ENCODE measurements around the gene CDCA3.

Gene CDCA3

DNA sequence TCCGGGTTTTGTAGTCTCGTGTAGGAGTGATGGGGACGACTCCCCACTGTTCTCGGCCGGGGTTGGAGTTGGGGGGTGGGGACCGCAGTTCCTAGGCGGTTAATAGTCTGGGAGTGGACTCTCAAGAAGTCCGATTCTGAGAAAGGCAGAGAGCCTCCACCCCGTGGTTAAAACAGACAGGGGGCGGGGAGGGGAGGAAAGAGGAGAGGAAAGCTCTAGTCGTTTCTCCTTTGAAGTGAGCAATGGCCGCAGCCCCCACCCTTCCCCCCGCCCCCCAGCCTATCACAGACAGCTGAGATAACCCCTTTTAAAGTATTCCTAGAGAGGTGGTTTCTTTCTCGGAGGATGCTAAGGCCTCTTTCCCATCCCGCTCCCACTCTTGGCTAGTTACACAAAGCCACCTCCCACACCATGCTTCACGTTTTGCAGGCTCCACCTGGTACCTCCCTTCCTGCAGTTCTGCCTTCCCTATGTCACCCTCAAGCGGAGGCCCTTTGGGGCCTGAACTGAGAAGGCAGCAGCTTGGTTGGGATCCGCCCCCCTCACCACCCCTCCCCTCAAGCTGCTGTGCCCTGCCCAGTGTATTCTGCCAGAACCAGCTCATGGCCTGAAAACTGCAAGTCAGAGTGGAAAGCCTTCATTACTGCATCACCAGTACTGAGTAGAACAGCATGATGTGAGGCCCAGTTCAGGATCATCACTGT is 1.7 kb upstream of the CDCA3 start:
- peak; percentile 57 for DNase-seq

DNA sequence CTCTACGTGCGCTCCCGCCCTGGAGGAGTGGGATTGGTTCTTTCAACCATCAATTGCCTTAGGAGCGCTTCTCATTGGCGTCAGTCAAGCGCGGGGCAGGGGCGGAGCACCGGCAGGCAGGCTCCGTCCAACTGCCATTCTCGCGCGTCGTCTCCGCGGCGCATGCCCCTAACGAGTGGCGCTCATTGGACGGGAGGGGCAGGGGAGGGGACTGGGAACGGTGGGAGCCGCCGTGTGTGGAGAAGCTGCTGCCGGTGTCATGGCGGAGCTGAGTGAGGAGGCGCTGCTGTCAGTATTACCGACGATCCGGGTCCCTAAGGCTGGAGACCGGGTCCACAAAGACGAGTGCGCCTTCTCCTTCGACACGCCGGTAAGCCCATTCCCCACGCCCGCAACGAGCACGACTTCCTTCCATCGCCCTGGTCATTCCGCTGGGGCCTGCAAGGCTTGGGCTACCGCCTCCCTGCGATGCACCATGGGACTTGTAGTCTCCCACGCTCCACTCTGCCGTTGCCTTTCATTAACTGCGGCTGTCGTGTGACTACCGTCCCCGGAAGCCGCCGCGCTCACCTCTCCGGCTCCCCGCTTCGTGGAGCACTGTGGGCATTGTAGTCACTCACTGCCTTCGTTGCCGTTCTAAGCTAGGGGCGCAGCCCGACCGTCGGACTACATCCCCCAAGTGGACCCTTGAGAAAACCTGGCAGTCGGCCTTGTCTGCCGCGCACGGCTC is 1.0 kb upstream of the CDCA3 start, which contains the start of gene USP5:
Gene USP5 (plus strand): TSS at position 230 of the 730 bp plus-strand sequence. CDS start 30 bp downstream, at position 260.
- DNase-seq = peak; percentile 100

DNA sequence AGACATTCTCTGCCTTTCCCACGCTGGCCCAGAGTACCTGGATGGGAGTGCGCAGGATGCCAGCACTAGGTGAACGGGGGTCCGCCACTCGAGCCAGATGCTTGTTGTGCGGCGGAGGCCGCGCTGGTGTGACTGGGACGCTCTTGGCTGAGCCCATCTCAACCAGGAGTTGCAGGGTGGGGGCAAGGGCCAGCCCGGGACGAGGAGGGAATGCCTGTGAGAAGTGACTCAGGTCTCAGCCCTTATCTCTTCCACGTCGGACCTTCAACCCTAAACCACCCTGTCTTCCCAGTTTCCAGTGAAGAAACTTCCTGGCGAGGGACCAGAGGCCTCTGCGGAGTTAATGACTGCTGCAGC is 312 bp downstream of the CDCA3 start:
- DNase-seq = no peak

DNA sequence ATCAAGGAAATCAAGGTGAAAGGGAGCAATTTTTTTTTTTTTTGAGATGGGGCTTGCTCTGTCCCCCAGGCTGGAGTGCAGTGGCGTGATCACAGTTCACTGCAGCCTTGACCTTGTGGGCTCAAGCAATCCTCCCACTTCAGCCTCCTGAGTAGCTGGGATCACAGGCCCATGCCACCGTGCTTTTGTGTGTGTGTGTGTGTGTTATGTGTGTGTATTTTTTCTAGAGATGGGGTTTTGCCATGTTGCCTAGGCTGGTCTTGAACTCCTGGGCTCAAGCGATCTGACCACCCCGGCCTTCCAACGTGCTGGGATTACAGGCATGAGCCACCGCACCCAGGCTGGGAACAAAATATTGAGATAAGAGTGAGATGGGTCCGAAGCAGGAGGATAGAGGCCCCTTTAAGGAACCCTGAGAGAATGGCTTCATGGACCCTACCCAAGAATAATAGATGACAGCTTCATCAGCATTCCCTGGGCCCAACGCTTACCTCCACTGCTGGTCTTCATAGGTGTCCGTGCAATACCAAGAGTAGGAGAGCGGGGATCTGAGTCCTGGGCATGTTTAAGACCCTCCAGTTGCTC is 1.0 kb downstream of the CDCA3 start:
- DNase-seq = no peak

DNA sequence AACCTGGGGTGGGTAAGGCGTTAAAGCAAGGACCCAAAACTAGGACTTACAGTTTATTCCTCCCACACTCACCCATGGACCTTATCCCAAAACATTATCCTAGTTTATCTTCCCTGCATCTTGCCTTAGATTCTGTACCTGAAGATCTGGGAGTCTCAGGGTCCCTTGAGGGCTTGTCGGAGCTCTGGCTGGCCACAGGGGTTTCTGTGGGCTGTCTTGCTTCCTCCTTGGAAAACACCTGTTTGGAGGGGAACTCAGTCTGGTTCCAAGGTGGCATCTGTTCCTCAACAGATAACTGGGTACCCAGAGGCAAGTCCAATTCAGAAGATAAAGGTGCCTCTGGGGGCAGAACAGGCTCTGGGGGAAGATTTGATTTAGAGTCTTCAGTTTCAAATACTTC is 1.7 kb downstream of the CDCA3 start:
- no peak for DNase-seq

DNA sequence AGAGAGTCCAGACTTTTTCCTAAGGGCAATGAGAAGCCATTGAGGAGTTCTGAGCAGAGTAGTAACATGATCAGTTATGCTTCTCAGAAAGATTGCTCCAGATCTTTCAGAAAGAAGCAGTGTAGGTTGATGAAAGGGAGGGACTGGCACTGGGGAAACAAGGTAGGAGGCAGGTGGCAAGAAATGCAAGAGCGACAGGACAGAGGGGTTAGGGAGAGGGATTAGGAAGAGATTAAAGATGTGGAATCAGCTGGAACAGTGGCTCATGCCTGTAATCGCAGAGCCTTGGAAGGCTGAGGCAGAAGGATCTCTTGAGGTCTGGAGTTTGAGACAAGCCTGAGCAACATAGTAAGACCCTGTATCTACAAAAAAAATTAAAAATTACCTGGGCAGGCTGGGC is 3.4 kb downstream of the CDCA3 start:
- DNase-seq = no peak

DNA sequence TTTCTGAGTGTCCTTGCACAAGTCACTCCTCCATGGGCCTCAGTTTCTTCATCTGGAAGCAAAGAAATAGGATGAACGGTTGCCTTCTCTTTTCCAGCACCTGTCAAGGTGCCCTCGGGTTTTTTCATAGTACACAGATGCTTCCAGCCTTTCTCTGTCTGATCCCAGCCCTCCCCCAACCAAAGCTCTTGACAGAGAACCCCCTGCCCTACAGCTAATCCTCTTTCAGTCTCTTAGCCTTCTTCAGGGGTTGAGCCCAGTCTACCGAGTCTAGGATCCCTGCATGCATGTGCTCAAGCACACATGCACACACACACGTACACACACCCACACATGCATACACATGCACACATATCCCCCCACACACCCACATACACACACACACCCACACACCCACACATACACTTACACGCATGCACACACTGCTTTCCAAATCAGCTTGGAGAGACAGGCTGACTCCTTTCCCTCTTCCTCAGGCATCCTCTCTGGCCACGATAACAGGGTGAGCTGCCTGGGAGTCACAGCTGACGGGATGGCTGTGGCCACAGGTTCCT is 4.7 kb downstream of the CDCA3 start:
- no peak for DNase-seq

DNA sequence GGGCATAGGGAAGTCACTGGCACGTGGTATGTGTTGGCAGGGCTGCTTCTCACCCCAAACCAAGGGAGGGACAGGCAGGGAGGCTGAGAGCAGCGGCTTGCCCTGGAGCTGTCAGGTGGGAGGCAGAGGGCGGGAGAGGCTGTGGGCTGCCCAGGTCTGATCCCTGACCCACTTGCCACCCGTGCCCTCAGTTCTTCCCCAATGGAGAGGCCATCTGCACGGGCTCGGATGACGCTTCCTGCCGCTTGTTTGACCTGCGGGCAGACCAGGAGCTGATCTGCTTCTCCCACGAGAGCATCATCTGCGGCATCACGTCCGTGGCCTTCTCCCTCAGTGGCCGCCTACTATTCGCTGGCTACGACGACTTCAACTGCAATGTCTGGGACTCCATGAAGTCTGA is 5.7 kb downstream of the CDCA3 start:
- DNase-seq = no peak

DNA sequence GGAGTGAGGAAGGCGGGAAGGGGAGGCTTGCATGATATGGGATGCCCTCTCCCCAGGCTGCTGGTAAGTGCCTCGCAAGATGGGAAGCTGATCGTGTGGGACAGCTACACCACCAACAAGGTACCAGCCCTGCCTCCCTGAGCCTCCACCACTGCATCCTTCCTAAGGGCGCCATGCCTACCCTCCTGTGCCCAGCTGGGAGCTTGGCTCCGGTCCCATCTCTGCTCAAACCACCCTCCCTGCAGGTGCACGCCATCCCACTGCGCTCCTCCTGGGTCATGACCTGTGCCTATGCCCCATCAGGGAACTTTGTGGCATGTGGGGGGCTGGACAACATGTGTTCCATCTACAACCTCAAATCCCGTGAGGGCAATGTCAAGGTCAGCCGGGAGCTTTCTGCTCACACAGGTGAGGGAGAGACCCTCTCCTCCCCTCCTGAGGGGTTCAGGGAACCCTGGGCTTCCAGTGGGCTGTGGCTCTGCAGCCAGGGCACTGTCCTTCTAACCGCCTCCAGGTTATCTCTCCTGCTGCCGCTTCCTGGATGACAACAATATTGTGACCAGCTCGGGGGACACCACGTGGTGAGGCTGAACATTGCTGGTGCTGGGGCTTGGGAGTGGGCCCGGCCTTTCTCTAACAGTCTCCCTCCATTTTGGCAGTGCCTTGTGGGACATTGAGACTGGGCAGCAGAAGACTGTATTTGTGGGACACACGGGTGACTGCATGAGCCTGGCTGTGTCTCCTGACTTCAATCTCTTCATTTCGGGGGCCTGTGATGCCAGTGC is 7.8 kb downstream of the CDCA3 start:
- no peak for DNase-seq

DNA sequence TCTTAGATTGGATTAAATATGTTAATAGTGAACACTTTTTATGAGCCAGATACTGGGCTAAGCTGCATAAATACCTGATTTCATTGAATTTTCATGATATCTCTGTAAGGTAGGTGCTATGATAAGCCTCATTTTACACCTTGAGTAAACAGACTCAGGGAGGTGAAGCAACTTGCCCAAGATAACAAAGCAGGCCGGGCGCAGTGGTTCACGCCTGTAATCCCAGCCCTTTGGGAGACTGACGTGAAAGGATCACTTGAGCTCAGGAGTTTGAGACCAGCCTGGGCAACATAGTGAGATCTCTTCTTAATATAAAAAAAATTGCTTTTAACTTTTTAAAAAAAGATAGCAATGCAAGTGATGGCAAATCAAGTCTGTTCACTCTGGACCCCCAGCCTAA is 9.0 kb downstream of the CDCA3 start:
- DNase-seq = no peak

DNA sequence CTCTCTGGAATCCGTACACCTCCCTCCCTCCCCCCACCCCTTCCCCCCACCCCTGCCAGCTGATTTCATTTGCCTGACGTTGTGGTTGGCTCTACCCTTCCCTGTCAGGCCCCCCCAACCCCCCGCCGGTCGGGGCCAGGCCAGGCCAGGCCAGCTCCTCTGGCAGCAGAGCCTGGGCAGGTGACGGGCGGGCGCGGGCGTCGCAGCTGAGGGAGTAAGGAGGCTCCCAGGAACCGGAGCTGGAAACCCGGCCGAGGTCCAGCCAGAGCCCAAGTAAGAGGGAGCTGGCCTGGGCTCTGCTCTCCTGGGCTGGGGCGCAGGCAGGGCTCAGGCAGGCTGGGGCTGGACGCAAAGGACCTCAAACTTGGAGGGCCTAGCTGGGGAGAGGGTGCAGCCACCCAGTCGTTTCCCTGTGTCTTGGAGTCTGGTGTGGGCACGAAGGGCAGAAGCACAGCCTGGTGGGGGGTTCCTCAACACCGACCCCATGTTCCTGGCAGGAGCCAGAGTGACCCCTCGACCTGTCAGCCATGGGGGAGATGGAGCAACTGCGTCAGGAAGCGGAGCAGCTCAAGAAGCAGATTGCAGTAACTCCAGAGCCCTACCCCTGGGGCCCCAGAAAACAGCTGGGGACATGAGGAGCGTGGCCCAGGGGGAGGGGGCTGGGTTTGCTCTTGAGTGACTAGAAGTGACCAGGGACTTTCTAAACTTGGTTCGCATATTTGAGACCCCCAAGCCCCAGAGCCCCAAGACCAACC is 10.1 kb downstream of the CDCA3 start, which contains the start of gene GNB3:
Gene GNB3 (plus strand): TSS at position 165 of the 755 bp plus-strand sequence. CDS start 363 bp downstream, at position 528.
- DNase-seq = no peak

DNA sequence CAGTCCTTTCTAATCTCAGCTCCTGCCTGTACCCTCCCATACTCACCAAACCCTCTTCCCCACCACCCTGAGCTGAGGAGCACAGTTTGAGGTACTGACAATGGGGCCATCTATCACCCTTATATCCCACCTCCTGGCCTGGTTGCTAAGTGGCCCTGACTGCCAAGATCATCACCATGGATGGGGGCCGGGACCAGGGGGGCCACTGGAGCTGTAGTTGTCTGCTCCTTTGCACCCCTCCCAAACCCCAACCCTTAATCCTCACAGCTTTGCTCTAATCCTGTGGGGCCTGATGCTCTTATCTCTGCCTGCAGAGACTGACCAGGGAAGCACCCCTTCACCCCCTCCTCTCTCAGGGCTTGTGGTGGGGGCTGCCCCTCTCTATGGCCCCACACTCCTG is 10.8 kb downstream of the CDCA3 start:
- no peak for DNase-seq

DNA sequence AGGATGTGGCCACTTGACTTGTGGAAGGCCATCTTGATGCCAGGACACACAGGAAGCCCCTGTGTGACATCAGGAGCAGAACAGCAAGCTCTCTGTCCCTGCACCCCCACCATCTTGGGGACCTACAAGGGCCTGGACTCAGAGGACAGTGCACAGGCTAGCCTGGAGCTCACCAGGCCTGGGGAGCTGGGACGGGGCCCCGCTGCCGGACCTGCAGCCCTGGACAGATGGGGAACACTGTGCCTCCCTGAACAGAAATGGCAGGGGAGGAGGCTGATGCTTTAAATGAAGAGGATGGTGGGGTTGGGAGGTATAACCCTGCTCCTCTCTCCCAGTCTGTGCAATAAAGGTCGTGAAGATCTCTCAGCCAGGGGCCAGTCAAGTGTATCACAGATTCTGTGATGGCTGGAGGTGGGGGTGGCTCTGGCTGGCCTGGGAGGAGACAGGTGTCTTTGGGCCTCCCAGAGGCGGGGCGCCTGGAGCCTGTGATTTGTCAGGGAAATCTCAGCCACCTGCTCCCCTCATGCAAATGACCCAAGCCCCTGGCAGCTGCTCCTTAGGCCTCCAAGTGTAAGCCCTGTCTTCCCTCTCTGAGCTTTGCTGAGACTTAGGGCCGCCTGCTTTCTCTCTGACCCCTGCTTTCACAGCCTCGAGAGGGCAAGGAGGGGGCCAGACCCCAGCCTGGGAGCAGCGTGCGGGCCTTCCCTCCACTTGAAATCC is 11.4 kb downstream of the CDCA3 start:
- DNase-seq = peak; percentile 12

DNA sequence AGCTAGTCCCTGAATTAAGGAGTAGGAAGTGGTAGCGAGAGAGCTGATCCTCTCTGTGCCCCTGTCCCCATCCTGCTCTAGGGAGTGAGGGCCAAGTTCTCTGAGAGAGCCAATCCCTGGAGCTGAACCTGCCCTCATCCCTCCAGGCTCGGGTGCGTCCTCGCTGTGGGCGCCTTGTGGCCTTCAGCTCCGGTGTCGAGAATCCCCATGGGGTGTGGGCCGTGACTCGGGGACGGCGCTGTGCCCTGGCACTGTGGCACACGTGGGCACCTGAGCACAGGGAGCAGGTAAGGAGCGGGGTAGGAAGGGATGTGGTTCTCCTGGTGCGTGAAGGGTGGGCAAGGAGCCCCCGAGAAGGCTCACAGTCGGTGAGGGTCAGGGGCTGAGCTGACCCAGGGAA is 12.2 kb downstream of the CDCA3 start:
- DNase-seq = no peak

DNA sequence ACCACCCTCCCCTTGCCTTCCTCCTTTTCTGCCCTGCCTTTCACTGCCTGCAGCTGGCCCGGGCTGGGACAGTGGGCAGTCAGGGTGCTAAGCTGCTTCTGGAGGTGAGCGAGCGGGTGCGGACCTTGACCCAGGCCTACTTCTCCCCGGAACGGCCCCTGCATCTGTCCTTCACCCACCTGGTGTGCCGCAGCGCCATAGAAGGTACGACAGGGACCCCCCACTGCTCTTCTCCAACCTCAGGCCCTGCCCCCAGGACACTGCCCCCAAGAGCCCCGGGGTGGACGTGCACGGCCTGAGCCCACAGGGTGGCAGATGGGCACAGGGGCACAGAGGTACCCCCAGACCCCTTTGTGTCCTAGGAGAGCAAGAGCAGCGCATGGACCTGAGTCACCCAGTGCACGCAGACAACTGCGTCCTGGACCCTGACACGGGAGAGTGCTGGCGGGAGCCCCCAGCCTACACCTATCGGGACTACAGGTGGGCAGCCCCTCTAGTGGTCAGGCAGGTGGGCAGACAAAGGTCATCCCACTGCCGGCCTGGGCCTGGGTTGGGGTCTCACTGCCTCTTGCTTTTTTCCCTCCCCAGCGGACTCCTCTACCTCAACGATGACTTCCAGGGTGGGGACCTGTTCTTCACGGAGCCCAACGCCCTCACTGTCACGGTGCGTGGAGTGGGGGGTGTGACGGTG is 13.6 kb downstream of the CDCA3 start:
- DNase-seq = no peak

DNA sequence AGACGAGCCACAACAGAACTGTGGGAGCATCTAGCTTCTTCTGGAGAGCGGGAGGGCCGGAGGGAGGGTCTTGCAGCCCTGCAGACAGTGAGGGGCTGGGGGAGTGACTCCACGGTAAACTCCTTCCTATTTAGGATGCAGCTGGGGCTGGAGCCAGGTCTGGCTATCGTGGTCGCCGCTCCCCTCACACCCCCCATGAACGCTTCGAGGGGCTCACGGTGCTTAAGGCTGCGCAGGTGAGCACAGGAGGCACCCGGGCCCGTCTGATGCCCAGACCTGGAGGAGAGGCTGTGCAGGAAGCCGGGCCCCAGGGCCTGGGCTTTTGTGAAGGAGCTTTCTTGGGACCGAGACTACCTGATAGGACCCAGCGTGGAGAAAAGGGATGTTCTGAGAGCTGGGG is 14.2 kb downstream of the CDCA3 start:
- DNase-seq = no peak

DNA sequence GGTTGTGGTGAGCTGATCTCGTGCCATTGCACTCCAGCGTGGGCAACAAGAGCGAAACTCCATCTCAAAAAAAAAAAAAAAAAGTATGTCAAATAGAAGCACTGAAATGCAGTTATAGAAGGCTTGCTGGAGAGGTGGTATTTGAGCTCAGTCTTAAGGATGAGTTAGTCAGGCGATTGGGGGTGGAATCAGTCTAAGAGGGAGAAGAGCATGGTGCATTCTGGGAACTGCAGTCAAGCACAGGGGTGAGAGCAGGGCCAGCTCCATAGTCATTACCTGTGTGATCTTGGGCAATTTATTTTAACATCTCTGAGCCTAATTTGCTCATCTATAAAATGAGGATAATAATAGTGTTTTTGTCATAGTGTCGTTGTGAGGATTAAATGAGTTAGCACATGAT is 16.2 kb downstream of the CDCA3 start:
- DNase-seq = no peak

DNA sequence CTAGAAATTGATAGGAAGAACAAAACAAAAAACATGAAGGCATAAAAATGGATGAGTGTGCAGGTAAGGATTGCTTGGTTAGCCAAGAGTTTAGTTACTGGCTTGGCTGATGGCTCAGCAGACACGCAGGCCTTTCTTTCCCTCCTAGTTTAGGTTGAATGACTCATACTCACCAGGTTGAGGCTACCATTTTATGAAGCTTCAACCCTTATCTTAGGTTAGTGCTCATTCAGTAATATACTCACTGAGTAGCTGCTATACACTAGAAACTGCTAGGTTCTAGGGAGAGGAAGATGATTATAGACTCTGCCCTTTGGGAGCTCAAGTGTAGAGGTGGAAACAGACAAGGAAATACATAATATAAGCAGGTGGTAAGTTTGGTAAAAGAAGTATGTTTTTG is 16.8 kb downstream of the CDCA3 start:
- no peak for DNase-seq

DNA sequence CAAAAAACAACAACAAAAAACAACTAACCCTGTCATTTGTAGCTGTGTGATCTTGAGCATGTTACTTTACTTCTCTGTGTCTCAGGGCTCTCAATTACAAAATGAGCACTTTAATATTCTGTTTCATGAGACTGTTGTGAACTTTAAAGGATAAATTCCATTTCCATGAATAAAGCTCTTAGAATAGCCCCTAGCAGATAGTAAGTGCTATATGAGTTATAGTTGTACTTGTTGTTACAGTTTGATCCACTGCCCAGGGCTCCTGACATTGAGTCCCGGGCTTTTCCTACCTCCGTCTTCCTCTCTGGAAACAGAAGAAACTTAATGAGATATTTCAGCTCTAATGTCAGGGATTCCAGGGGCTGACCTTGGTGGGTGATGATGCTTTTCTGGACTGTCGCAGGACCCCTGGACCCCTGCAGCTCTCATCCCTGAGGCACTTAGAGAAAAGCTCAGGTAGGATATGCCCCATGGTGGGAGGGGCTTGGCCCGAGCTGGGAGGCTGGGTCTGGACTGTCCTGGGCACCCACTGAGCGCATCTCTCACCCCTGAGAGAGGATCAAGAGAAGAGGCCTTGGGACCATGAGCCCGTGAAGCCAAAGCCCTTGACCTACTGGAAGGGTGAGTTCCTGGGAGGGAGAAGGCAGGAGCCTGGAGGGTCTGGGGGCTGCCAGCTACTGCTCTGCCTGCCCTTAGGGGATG is 17.7 kb downstream of the CDCA3 start:
- no peak for DNase-seq

DNA sequence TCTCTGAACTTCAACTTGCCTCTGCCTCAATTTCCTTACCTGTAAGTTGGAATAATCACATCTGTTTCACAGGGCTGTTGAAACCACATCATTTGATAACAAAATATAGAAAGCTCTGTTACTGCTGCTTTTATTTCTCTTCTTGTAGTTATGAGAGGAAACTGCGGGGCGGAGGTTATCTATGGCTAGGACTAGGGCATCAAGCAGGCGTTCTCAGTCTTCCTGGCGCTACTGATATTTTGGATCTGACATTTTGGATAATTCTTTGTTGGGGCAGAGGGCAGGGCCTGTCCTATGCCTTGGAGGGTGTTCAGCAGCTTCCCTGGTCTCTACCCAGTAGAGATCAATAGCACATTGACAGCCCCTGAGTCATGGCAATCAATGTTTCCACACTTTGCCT is 19.0 kb downstream of the CDCA3 start:
- no peak for DNase-seq
